Choroid plexus epithelial cell (primary cell): ENCODE data around the gene ISLR.

ENCODE experiments used
- DNase-seq: peaks from one replicate; pipeline ENCODE4 v3.0.0-alpha.2; 2010; ENCODE audit warnings: low read depth
- H3K4me3 ChIP-seq: 2 replicates; pipeline ENCODE4 v1.5.1; 2011; ENCODE audit warnings: low read depth, mild to moderate bottlenecking, control low read depth, low read length, moderate library complexity
- CTCF ChIP-seq: conservative IDR thresholded peaks from 2 replicates; pipeline ENCODE4 v1.5.1; 2011; ENCODE audit warnings: low read depth, mild to moderate bottlenecking, control low read depth, inconsistent platforms, low read length, moderate library complexity

ISLR gene

GRCh38 chr15:74188216-74188615, 14.7 kb downstream of the ISLR start:
- no peak for TF ChIP-seq CTCF
- no peak for DNase-seq

GRCh38 chr15:74191798-74192197, 18.3 kb downstream of the ISLR start:
- no peak overlapping the region for H3K4me3 ChIP-seq
- no peak for TF ChIP-seq CTCF
- no peak for DNase-seq

More at GRCh38 chr15:74188216-74188615, 14.7 kb downstream of the ISLR start:
- H3K4me3 ChIP-seq = no peak overlapping the region

- no peak for DNase-seq
- no peak for TF ChIP-seq CTCF
- no peak overlapping the region for H3K4me3 ChIP-seq
Observed at GRCh38 chr15:74192751-74193150, 19.2 kb downstream of the ISLR start.

- no peak for TF ChIP-seq CTCF
- H3K4me3 ChIP-seq = no peak overlapping the region
- peak; percentile 74 for DNase-seq
Observed at GRCh38 chr15:74193299-74193718, 19.8 kb downstream of the ISLR start.

- DNase-seq = no peak
- no peak overlapping the region for H3K4me3 ChIP-seq
- TF ChIP-seq CTCF = no peak
Observed at GRCh38 chr15:74193905-74194304, 20.4 kb downstream of the ISLR start.

- DNase-seq = no peak
- no peak overlapping the region for H3K4me3 ChIP-seq
- no peak for TF ChIP-seq CTCF
Observed at GRCh38 chr15:74194572-74195559, 21.4 kb downstream of the ISLR start.
